Right lobe of liver (tissue), 6 donors: ENCODE results near the gene HNRNPA3. TPM values are rescaled to one million over a fixed set of nuclear protein-coding genes. Genes with fewer than 3 reads are reported as not detected.

Source experiments
- ATAC-seq, 4 donors: fragments of 200-7000 bp; cut with Tn5 transposase; one replicate each; pipeline ENCODE4 v1.9.1; 2020; ENCODE audit warnings: mild to moderate bottlenecking in 4 of 4, moderate library complexity in 4 of 4
- DNase-seq, 3 donors: peaks; one replicate each; pipeline ENCODE4 v3.0.0-alpha.2; 2020
- H3K27ac ChIP-seq, 3 donors: fragments of 200-600 bp; one replicate each; pipeline ENCODE4 v1.8.0; 2022
- H3K27me3 ChIP-seq, 2 donors: fragments of 200-600 bp; one replicate each; pipeline ENCODE4 v1.8.0; 2022
- H3K36me3 ChIP-seq, 4 donors: fragments of 200-600 bp; sonication (generic) in 1 of 4; one replicate each; pipeline versions ENCODE4 v1.5.1 to v1.8.0; 2017 to 2022; ENCODE audit warnings: control low read depth in 1 of 4
- H3K4me1 ChIP-seq, 4 donors: fragments of 200-600 bp; sonication (generic) in 1 of 4; one replicate each; pipeline versions ENCODE4 v1.5.1 to v1.8.0; 2017 to 2022; ENCODE audit warnings: control low read depth in 1 of 4
- H3K4me3 ChIP-seq, 3 donors: fragments of 200-600 bp; one replicate each; pipeline ENCODE4 v1.8.0; 2022
- H3K9me3 ChIP-seq, 4 donors: fragments of 200-600 bp; sonication (generic) in 1 of 4; one replicate each; pipeline versions ENCODE4 v1.5.1 to v1.8.0; 2017 to 2022; ENCODE audit warnings: control low read depth in 1 of 4
- POLR2A ChIP-seq: fragments of 450-650 bp; IDR thresholded peaks from one replicate; pipeline ENCODE4 v1.6.1; 2017; ENCODE audit warnings: antibody characterized with exemption, mild to moderate bottlenecking
- WGBS: methylation state at CpG from one replicate; pipeline ENCODE4 v1.1.6; 2018; ENCODE audit warnings: low coverage, low lambda C conversion rate; ENCODE audit not compliant: insufficient coverage; ENCODE audit errors: missing lambda C conversion rate; 5-methylcytosine and 5-hydroxymethylcytosine counted together
- intact Hi-C, 2 donors: fragments of 100-400 bp; cut with DNase I; formaldehyde crosslinking; loops; one replicate each; pipeline versions ENCODE4 v1.11.2 to v1.14.1; 2022
- total RNA-seq, 6 experiments: library from RNA; depleted of rRNA in 2 of 6; stranded (reverse); fragments of >200 nt in 2 of 6; fragmentation: NEBNext Ultra II Directional in 3 of 6; extraction: Animal tissue kit (Norgen Biotek cat#: 25700) in 3 of 6; gene quantifications; one replicate each; pipeline versions ENCODE4 v1.1.0 to v1.2.4, GENCODE V29; 2016 to 2023
- TF ChIP-seq, protein P1 (sequence below), 4 donors: fragments of 200-600 bp in 3 of 4; fragments of 450-650 bp in 1 of 4; IDR thresholded peaks; one replicate each; pipeline versions ENCODE4 v1.5.1 to v1.8.0; 2016 to 2022; ENCODE audit warnings: antibody characterized with exemption in 4 of 4, mild to moderate bottlenecking in 2 of 4
- donor health status: DM: no; HTN: yes; CAD: no.
- donor health status: DM: no; HTN: no; CAD: no.
- donor health status: DM: no; HTN: no; CAD: no.
- donor health status: DM: no; HTN: yes; CAD: no.
- donor health status: DM: no; HTN: yes; CAD: no.

The HNRNPA3 gene
- total RNA-seq, 6 experiments from 2014 or later: 22.4 to 70.4 (median 54.8) TPM

GRCh38 chr2:177188482-177189469, 23.8 kb upstream of the HNRNPA3 start:
- 87% methylated on average over 7 of the region's 7 CpGs for WGBS
- no peak overlapping the region for H3K27ac ChIP-seq
- intact Hi-C loops: no loop called here
- no peaks in the 10 kb centered on the region for H3K9me3 ChIP-seq
- DNase-seq (no peak), ATAC-seq (peak in 1 of 4 donors; percentile 17)
- TF ChIP-seq, protein P1, sequence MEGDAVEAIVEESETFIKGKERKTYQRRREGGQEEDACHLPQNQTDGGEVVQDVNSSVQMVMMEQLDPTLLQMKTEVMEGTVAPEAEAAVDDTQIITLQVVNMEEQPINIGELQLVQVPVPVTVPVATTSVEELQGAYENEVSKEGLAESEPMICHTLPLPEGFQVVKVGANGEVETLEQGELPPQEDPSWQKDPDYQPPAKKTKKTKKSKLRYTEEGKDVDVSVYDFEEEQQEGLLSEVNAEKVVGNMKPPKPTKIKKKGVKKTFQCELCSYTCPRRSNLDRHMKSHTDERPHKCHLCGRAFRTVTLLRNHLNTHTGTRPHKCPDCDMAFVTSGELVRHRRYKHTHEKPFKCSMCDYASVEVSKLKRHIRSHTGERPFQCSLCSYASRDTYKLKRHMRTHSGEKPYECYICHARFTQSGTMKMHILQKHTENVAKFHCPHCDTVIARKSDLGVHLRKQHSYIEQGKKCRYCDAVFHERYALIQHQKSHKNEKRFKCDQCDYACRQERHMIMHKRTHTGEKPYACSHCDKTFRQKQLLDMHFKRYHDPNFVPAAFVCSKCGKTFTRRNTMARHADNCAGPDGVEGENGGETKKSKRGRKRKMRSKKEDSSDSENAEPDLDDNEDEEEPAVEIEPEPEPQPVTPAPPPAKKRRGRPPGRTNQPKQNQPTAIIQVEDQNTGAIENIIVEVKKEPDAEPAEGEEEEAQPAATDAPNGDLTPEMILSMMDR (IDR thresholded peaks at IDR 0.05): no peak
- no peak for TF ChIP-seq POLR2A
- H3K4me3 ChIP-seq: no peak overlapping the region
- H3K36me3 ChIP-seq: no peaks in the 10 kb centered on the region
- peaks cover 0 to 11% (median 0%) of the 10 kb centered on the region in 4 donors for H3K4me1 ChIP-seq
- H3K27me3 ChIP-seq: no peaks in the 10 kb centered on the region

GRCh38 chr2:177190941-177191340, 21.7 kb upstream of the HNRNPA3 start:
- Histone ChIP-seq H3K9me3 (no peaks in the 10 kb centered on the region), H3K36me3 (no peaks in the 10 kb centered on the region), H3K4me3 (no peak overlapping the region), H3K27me3 (no peaks in the 10 kb centered on the region), H3K4me1 (peaks cover 0 to 5% (median 0%) of the 10 kb centered on the region in 4 donors), H3K27ac (no peak overlapping the region)
- DNase-seq (no peak), ATAC-seq (no peak)
- WGBS: 75% methylated on average over 1 of the region's 1 CpG
- no peak for TF ChIP-seq POLR2A
- TF ChIP-seq, protein P1 (IDR thresholded peaks at IDR 0.05): no peak
- intact Hi-C loops: no loop called here

GRCh38 chr2:177192788-177193187, 19.8 kb upstream of the HNRNPA3 start:
- H3K4me1 ChIP-seq: peaks cover 0 to 3% (median 0%) of the 10 kb centered on the region in 4 donors
- 18% methylated on average over 1 of the region's 1 CpG for WGBS
- intact Hi-C loops: no loop called here
- no peak for ATAC-seq
- H3K27ac ChIP-seq: no peak overlapping the region
- no peak overlapping the region for H3K4me3 ChIP-seq
- no peak for TF ChIP-seq POLR2A
- TF ChIP-seq, protein P1 (IDR thresholded peaks at IDR 0.05): no peak
- H3K27me3 ChIP-seq: no peaks in the 10 kb centered on the region
- H3K9me3 ChIP-seq: no peaks in the 10 kb centered on the region
- H3K36me3 ChIP-seq: no peaks in the 10 kb centered on the region
- no peak for DNase-seq

- no peaks in the 10 kb centered on the region for H3K27me3 ChIP-seq
- ATAC-seq: no peak
- no peak overlapping the region for H3K4me3 ChIP-seq
- DNase-seq: no peak
- TF ChIP-seq POLR2A: no peak
- TF ChIP-seq, protein P1 (IDR thresholded peaks at IDR 0.05): no peak
- intact Hi-C loops: no loop called here
- no peaks in the 10 kb centered on the region for H3K36me3 ChIP-seq
- 52% methylated on average over 4 of the region's 4 CpGs for WGBS
- no peaks in the 10 kb centered on the region for H3K9me3 ChIP-seq
- no peaks in the 10 kb centered on the region for H3K4me1 ChIP-seq
- no peak overlapping the region for H3K27ac ChIP-seq
Observed at GRCh38 chr2:177193240-177193639, 19.4 kb upstream of the HNRNPA3 start.
